Sigmoid colon (tissue), 7 donors: ENCODE data around the gene ASCL5. TPM values are rescaled to one million over a fixed set of nuclear protein-coding genes. Genes with fewer than 3 reads are reported as not detected.

ENCODE experiments used
- DNase-seq: peaks from one replicate; pipeline ENCODE4 v3.0.0-alpha.2; 2019
- H3K27ac ChIP-seq, 4 donors: fragments of 200-600 bp; sonication (generic); one replicate each; pipeline ENCODE4 v1.5.1; 2016 to 2019; ENCODE audit warnings: mild to moderate bottlenecking in 1 of 4
- H3K27me3 ChIP-seq, 3 donors: fragments of 200-600 bp; sonication (generic); one replicate each; pipeline ENCODE4 v1.5.1; 2019; ENCODE audit warnings: mild to moderate bottlenecking in 1 of 3
- H3K36me3 ChIP-seq, 4 donors: fragments of 200-600 bp; sonication (generic); one replicate each; pipeline ENCODE4 v1.5.1; 2016 to 2019
- H3K4me1 ChIP-seq, 4 donors: fragments of 200-600 bp; sonication (generic); one replicate each; pipeline ENCODE4 v1.5.1; 2017 to 2019
- H3K4me3 ChIP-seq, 4 donors: fragments of 200-600 bp; sonication (generic); one replicate each; pipeline ENCODE4 v1.5.1; 2017 to 2019; ENCODE audit warnings: mild to moderate bottlenecking in 2 of 4, moderate library complexity in 1 of 4
- H3K9me3 ChIP-seq, 4 donors: fragments of 200-600 bp in 3 of 4; sonication (generic) in 3 of 4; one replicate each; pipeline versions ENCODE4 v1.5.1 to v1.6.1; 2013 to 2019
- CTCF ChIP-seq, 4 experiments: fragments of 450-650 bp in 3 of 4; fragments of 200-600 bp in 1 of 4; IDR thresholded peaks; one replicate each; pipeline ENCODE4 v1.5.1; 2016 to 2019; ENCODE audit warnings: antibody characterized with exemption in 4 of 4, mild to moderate bottlenecking in 3 of 4, moderate library complexity in 2 of 4
- EP300 ChIP-seq, 4 donors: sonication (generic); formaldehyde crosslinking; IDR thresholded peaks; one replicate each; pipeline ENCODE4 v1.6.1; 2017; ENCODE audit warnings: antibody characterized with exemption in 4 of 4
- POLR2A ChIP-seq, 2 donors: fragments of 450-650 bp; IDR thresholded peaks; one replicate each; pipeline ENCODE4 v1.6.1; 2016; ENCODE audit warnings: antibody characterized with exemption in 2 of 2, mild to moderate bottlenecking in 2 of 2, moderate library complexity in 2 of 2
- POLR2AphosphoS5 ChIP-seq, 4 donors: sonication (generic); formaldehyde crosslinking; IDR thresholded peaks; one replicate each; pipeline ENCODE4 v1.6.1; 2017; ENCODE audit warnings: antibody characterized with exemption in 4 of 4
- WGBS, 2 donors: extraction: QIAGEN DNeasy Blood & Tissue Kit; methylation state at CpG; one replicate each; pipeline ENCODE4 v1.1.7; 2013; 5-methylcytosine and 5-hydroxymethylcytosine counted together
- intact Hi-C: fragments of 100-400 bp; cut with DNase I; formaldehyde crosslinking; loops from one replicate; pipeline ENCODE4 v1.15.1; 2023
- polyA plus RNA-seq, 3 donors: library from polyadenylated mRNA; stranded (reverse); fragments of 200-250 nt; gene quantifications; one replicate each; pipeline ENCODE4 v1.2.3, GENCODE V29; 2013
- total RNA-seq, 4 donors: library from RNA; depleted of rRNA; stranded (reverse); fragments of >200 nt; gene quantifications; one replicate each; pipeline ENCODE4 v1.1.0, GENCODE V29; 2016
- donor health status: healthy with polysubstance abuse.
- donor health status: Bipolar disorder and iron deficiency.
- donor health status: healthy.

ASCL5 gene
- total and polyA plus RNA-seq, 7 donors, result 0.06 TPM; not detected in 6

GRCh38 chr1:201066986-201067385 lies 60.0 kb downstream of the ASCL5 start:
- Histone ChIP-seq H3K4me1 (no peaks in the 10 kb centered on the region), H3K27me3 (no peaks in the 10 kb centered on the region), H3K36me3 (no peaks in the 10 kb centered on the region), H3K27ac (no peak overlapping the region), H3K4me3 (no peak overlapping the region), H3K9me3 (no peaks in the 10 kb centered on the region)
- no peak for DNase-seq
- intact Hi-C loops, result no loop called here
- TF ChIP-seq POLR2AphosphoS5 (IDR thresholded peaks at IDR 0.05), result no peak
- TF ChIP-seq CTCF (IDR thresholded peaks at IDR 0.05), result no peak
- no peak for TF ChIP-seq EP300 (IDR thresholded peaks at IDR 0.05)
- no peak for TF ChIP-seq POLR2A (IDR thresholded peaks at IDR 0.05)
- WGBS, 2 donors, result 84 to 88% methylated on average over 4 of the region's 4 CpGs

- Histone ChIP-seq H3K9me3 (no peaks in the 10 kb centered on the region), H3K27ac (no peak overlapping the region), H3K27me3 (no peaks in the 10 kb centered on the region), H3K4me1 (peaks cover 0 to 12% (median 8%) of the 10 kb centered on the region in 4 donors), H3K36me3 (no peaks in the 10 kb centered on the region), H3K4me3 (no peak overlapping the region)
- 82 to 92% methylated on average over 10 of the region's 10 CpGs for WGBS, 2 donors
- TF ChIP-seq EP300 (IDR thresholded peaks at IDR 0.05) (no peak), POLR2A (IDR thresholded peaks at IDR 0.05) (no peak), CTCF (IDR thresholded peaks at IDR 0.05) (no peak), POLR2AphosphoS5 (IDR thresholded peaks at IDR 0.05) (no peak)
- DNase-seq, result no peak
- intact Hi-C loops, result no loop called here
Measured at GRCh38 chr1:201065686-201066085, 61.3 kb downstream of the ASCL5 start.

- no peak for DNase-seq
- Histone ChIP-seq H3K9me3 (no peaks in the 10 kb centered on the region), H3K27ac (no peak overlapping the region), H3K36me3 (no peaks in the 10 kb centered on the region), H3K27me3 (no peaks in the 10 kb centered on the region), H3K4me3 (no peak overlapping the region), H3K4me1 (peaks cover 0 to 21% (median 16%) of the 10 kb centered on the region in 4 donors)
- no peak for TF ChIP-seq POLR2A (IDR thresholded peaks at IDR 0.05)
- TF ChIP-seq POLR2AphosphoS5 (IDR thresholded peaks at IDR 0.05), result no peak
- TF ChIP-seq EP300 (IDR thresholded peaks at IDR 0.05), result no peak
- no peak for TF ChIP-seq CTCF (IDR thresholded peaks at IDR 0.05)
- 68 to 81% methylated on average over 8 of the region's 8 CpGs for WGBS, 2 donors
- intact Hi-C loops, result no loop called here
Measured at GRCh38 chr1:201064806-201065205, 62.2 kb downstream of the ASCL5 start.

Other genes with a start within 250 kb of the ASCL5 start
- gene INAVA, start 232.3 kb downstream of the ASCL5 start, total RNA-seq, result 1 to 10 TPM in 1 of 4 donors, under 1 TPM in 3; 0.27 to 1.4 (median 0.44) TPM
- 100 to 1,000 TPM in 2 of 3 donors, 10 to 100 TPM in 1; 78.9 to 176 (median 138) TPM for gene INAVA, start 232.3 kb downstream of the ASCL5 start, polyA plus RNA-seq
- under 1 TPM; 0.28 to 0.82 (median 0.76) TPM for gene KIF21B, start 103.5 kb downstream of the ASCL5 start, total RNA-seq
- 10 to 100 TPM in 1 of 3 donors, 1 to 10 TPM in 1, under 1 TPM in 1; 0.60 to 18.4 (median 2.1) TPM for gene KIF21B, start 103.5 kb downstream of the ASCL5 start, polyA plus RNA-seq
- gene CACNA1S, start 14.8 kb downstream of the ASCL5 start, total RNA-seq, result not detected
- gene CACNA1S, start 14.8 kb downstream of the ASCL5 start, polyA plus RNA-seq, result under 1 TPM in 1 of 3 donors, not detected in 2; 0.01 TPM
- gene TMEM9, start 27.3 kb upstream of the ASCL5 start, total RNA-seq, result 10 to 100 TPM; 56.2 to 78.3 (median 65.5) TPM
- gene TMEM9, start 27.3 kb upstream of the ASCL5 start, polyA plus RNA-seq, result 10 to 100 TPM; 12.9 to 47.8 (median 14.4) TPM
- gene IGFN1, start 63.6 kb upstream of the ASCL5 start, total RNA-seq, result under 1 TPM in 2 of 4 donors, not detected in 2; 0.14 to 0.55 TPM
- gene IGFN1, start 63.6 kb upstream of the ASCL5 start, polyA plus RNA-seq, result under 1 TPM in 2 of 3 donors, not detected in 1; under 0.01 to 0.15 TPM
- under 1 TPM in 2 of 4 donors, not detected in 2; under 0.01 to 0.16 TPM for gene PKP1, start 156.3 kb upstream of the ASCL5 start, total RNA-seq
- under 1 TPM; under 0.01 to 0.60 (median 0.48) TPM for gene PKP1, start 156.3 kb upstream of the ASCL5 start, polyA plus RNA-seq